Measurements from ENCODE around the gene TXNL4A. TPM values are rescaled to one million over a fixed set of nuclear protein-coding genes. Genes with fewer than 3 reads are reported as not detected.
"Not testable (repeated sequence)": the region's sequence is repeated elsewhere in the genome, so short reads cannot be mapped to it uniquely, and the experiment has no call there.

The TXNL4A gene, protein sequence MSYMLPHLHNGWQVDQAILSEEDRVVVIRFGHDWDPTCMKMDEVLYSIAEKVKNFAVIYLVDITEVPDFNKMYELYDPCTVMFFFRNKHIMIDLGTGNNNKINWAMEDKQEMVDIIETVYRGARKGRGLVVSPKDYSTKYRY
- total RNA-seq (ENCODE audit: insufficient read depth, low replicate concordance) = 39.2 TPM

DNA sequence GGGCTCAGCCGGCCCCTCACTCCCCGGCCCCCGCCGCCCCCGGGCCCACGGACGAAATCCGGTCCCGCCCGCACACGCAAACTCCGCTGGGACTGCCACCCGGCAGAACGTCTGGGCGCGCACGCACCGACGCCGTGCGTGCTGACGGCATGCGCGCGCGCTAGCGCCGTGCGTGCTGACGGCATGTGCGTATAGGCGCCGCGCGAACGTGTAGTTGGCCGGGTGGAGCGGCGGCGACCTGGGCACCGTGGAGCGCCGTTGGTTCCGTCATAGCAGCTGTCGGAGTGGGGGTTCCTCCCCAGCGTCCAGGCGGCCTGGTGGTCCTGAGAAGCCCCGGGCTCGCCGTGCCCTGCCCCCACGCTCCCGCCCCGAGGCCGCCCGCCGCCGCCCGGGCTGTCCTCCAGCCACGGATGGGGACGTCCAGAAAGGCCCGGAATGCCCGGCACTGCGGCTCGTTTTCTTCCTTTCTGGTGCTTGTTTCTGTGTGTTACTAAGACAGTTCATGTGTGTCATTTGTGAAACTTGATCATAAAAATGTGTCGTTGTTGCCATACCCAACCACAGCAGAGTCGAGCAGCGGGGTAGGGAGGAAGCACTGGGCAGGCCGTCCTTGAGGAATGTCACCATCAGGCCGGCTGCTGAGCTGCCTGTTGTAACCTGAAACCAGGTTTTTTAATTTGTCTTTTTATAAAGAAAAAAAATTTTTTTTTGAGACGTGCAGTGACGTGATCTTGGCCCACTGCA, at the start of gene TXNL4A:
TXNL4A (minus strand) TSS at position 113 of the 744 bp plus-strand sequence. CDS start 171 bp downstream, outside the sequence.
- peak; percentile 90 for DNase-seq (ENCODE audit: low spot score)

DNA sequence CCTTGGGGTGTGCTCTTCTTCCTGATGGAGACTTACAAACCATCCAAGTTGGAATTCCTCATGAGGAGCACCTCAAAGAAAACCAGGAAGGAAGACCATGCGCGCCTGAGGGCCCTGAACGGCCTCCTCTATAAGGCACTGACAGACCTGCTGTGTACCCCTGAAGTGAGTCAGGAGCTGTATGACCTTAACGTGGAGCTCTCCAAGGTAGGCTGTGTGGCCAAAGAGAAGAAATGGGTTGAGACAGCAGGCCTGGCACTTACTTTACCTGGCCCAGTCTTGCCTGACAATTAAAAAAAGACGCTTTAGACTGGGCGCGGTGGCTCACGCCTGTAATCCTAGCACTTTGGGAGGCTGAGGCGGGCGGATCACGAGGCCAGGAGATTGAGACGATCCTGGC, 48.9 kb upstream of the TXNL4A start:
- no peak for DNase-seq (ENCODE audit: low spot score)

DNA sequence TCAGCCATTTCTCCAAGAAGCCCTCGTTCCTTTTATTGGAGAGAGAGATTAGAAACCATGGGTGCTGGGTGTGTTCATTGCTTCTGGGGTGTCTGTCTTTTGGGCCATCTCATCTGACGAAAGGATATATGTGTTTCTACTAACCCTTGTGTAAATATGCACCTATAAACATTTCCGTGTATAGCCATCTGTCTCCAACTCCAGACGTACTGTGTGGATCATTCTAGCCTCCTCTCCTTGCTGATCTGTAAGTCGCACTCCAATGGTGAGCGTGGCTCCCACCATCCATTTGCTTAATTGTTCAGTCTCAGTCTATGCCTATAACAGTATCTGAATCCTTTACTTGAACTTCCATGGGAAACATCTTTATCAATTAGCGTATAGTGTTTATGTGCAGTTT, 47.6 kb upstream of the TXNL4A start:
- DNase-seq (ENCODE audit: low spot score) = no peak

DNA sequence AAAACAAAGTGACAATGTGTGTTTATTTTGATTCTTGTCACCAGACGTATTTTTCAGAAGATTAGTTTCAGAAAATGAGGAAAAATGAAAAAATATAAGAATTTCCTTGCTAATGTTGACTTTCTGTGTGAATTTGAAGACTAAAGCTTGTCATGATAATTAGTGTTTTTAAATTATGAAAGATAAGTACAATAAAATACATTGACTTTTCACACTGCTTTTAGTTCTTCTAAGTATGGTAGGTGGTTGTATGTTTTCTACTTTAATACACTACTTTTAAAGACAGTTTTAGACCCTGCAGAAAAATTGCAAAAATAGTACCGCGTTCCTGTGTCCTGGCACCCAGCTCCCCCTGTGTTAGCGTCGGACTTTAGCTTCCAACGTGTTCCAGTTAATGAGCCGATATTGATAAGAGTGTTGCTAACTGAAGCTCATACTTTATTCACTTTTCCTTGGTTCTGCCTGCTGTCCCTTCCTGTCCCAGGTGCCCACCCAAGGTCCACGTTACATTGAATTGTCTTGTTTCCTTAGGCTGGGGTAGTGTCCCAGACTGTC, 46.6 kb upstream of the TXNL4A start:
- peak; percentile 10 for DNase-seq (ENCODE audit: low spot score)

DNA sequence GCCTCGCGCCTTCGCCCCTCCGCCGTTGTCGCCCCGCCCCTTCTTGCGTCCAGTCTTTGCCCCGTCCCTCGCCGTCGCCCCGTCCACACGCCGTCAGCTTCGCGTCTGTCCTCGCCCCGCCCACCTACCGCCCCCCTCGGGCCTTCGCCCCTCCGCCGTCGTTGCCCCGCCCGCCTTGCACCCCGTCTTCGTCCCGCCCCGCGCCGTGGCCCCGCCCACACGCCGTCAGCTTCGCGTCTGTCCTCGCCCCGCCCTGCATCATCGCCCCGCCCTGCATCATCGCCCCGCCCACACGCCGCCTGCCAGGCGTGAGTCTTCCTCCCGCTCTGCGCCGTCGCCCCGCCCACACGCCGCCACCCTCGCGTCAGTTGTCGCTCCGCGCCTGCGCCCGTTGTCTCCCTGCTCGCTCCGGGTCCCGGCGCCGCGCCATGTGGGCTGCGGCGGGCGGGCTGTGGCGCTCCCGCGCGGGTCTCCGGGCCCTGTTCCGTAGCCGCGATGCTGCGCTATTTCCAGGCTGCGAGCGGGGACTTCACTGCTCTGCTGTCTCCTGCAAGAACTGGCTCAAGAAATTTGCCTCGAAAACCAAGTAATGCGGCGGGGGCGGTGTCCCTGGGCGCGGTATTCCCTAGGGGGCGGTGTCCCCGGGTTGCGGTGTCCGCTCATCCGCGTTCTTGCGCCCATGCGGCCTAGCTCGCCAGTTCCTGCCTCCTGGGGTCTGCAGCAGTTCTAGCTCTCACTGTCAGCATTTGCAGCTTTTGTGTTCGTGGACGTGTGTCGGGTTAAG, 45.9 kb upstream of the TXNL4A start, which contains the start of gene RBFA:
RBFA (plus strand) TSS at position 367 of the 784 bp plus-strand sequence; CDS start at position 429, 62 bp downstream.
- DNase-seq (ENCODE audit: low spot score) = peak; percentile 99

DNA sequence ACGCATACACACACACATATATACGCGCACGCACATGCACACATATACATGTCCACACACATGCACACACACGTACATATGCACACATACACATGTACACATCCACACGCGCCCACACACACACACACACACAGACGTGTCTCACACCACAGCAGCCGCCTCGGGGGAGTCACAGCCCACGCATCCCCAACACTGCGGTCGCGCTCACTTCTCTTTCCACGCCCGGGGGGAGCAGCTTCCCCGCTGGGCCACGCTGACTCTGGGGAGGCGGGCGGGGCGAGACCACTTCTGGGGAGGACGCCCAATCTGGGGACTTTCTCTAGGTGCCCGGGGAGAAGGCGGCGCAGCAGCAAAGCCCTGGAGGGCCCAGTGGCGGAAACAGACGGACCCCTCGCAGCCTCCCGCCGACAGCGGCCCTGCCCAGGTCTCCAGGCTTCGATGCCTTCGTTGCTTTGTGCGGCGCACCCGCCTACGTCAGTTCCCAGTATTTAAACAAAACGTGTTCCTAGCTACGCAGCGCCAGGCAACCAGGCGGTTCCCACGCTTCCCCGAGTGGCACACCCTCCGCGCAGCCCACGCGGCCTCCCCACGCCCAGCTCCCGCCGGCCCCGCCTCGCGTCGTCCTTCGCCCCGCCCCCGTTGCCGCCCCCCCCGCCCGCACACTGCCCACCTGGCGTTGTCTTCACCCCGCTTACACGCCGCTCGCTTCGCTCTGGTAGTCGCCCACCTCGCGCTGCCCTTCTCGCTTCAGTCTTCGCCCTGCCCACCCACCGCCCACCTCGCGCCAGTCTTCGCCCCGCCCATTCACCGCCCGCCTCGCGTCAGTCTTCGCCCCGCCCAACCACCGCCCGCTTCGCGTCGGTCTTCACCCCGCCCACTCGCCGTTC, 45.1 kb upstream of the TXNL4A start:
- no peak for DNase-seq (ENCODE audit: low spot score)

DNA sequence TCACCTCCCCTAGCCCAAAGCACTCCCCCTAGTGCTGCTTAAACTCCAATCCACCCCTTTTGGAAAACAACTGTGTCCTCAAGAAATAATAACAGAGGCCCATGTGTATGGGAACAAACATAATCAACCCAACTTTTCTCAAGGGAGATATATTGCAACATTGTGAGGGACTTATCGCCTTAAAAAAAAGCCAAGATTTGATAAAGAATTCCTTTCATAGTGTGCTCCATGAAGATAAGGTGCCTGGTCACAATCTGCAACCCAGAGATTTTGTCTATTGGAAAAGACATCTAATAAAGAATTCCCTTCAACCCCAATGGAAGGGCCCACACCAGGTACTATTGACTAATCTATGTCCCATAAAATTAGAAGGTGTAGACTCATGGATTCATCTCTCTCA, 41.3 kb upstream of the TXNL4A start:
- DNase-seq (ENCODE audit: low spot score) = no peak

DNA sequence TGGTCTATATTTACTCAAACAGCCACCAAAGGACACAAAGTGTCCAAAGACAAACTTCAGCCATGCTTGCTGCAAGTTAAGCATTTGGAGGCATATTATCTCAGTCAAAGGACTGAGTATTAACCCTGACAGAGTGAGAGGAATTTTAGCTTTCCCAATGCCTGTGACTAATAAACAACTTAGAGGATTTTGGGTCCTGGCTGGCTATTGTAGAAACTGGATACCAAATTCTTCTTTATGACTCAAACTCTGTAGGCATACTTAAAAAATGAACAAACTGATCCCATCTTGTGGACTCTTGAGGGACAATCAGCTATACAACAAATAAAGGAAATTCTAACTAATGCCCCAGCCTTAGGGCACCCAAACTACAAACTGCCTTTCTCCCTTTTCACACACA, 39.4 kb upstream of the TXNL4A start:
- not testable (repeated sequence) for DNase-seq (ENCODE audit: low spot score)

DNA sequence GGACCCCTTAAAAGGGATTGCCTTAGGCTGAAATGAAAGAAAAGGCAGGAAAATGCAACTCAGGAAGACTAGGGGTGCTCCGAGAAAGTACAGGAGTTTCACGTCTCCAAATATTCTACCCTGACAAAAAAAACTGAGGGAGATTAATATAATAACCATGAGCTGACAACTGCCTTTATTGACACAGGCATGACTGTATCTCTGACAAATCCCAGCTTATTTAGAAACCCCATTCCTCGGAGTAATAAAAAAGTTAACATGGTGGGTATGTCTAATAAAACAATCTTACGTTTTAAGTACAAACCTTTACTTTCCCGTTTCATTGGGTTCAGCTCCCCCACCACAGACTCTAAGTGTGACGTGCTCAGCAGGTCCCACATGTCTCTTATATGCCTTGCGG, 38.0 kb upstream of the TXNL4A start:
- no peak for DNase-seq (ENCODE audit: low spot score)

DNA sequence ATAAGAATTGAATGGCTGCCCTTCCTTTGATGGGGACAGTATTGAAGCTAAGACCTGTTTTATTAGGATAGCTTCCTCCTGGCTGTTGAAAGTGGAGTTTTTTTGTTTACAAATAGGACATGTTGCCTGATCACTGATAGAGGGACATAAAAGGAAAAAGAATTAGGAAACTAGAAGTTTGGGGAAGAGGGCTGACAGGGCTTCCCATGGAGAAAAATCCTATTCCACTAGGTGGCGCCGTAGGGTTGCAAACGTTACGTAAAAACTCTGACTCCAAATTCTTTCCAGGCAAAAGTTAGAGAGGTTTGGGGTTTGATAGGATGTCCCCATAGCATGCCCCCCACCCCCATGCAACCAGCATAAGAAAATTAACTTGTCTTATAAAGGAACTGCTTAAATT, 34.8 kb upstream of the TXNL4A start:
- no peak for DNase-seq (ENCODE audit: low spot score)

DNA sequence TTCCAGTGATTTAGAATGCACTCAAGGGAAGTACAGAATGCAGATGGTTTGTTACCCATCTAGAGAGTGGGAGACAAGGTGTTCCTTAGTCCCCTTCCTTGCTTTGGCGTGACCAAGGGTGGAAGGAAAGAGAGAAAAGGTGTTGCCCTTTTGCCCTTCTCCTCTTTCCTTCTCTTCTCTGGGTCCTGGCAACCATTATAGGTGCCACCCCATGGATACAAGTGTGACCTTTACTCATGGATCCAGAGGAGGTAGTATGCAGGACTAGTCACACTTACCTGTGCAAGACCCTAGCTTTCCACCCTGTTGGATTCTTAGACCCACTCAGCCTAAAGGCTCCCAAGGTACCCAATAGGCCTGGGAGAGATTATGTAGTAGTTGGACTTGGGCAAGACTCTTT, 34.2 kb upstream of the TXNL4A start:
- no peak for DNase-seq (ENCODE audit: low spot score)

DNA sequence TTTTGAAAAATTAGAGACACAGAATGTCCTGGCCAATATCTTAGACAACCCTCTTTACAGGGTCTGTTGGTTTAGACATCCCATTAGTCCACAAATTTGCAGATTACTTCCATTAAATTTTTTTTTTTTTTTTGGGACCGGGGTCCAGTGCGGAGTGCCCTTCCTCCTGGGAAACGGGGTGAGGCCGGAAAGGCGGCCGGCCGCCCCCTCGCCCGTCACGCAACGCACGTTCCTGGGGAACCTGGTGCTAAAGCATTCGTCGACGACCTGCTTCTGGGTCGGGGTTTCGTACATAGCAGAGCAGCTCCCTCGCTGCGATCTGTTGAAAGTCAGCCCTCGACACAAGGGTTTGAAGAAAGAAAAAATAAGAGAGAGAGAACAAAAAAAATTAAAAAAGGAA, 24.4 kb upstream of the TXNL4A start:
- DNase-seq (ENCODE audit: low spot score) = no peak

DNA sequence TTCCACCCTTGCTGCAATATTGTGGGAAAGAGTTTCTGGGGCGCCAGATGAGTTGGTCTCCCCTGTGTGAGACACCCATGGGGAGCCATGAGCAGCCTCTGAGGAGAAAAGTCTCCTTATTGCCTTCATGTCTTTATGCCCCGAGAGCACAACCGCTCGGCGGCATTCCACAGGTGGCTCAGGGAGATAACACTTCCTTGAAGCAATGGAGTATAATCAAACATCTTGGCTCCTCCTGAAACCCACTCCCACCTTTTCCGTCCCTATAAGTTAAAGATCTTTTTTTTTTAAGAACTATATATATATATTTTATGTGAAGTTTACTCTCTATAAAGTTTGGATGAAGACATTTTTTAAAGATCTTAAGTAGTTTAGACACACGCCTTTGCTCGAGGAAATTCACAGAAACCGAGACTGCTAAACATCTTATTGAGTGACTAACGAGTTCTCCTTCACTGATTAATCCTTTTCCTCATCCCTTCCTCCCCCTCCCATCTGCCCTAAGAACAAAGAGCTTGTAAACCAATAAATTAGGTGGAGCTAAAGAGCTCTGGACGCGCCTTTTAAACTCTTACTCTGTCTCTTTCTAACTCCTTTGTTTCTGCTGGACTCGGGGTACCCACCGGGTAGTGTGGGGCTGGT, 23.3 kb upstream of the TXNL4A start:
- not testable (repeated sequence) for DNase-seq (ENCODE audit: low spot score)

DNA sequence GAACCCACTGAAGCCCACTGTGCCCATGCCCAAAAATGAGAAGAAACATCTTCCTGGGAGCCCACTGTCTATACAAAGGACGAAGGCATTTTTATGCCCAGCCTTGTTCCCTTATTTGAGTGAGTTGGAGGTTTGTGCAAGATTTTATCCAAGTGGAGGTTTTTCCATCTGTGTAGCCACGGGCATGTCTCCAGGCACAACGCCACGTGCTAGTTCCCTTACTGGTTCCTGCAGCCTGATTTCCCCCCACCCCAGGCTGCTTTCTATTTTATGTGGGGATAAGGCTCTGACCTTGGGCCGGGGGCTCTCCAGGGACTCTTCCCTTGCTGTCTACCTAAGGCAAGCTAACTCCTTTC, 22.2 kb upstream of the TXNL4A start:
- DNase-seq (ENCODE audit: low spot score) = no peak

DNA sequence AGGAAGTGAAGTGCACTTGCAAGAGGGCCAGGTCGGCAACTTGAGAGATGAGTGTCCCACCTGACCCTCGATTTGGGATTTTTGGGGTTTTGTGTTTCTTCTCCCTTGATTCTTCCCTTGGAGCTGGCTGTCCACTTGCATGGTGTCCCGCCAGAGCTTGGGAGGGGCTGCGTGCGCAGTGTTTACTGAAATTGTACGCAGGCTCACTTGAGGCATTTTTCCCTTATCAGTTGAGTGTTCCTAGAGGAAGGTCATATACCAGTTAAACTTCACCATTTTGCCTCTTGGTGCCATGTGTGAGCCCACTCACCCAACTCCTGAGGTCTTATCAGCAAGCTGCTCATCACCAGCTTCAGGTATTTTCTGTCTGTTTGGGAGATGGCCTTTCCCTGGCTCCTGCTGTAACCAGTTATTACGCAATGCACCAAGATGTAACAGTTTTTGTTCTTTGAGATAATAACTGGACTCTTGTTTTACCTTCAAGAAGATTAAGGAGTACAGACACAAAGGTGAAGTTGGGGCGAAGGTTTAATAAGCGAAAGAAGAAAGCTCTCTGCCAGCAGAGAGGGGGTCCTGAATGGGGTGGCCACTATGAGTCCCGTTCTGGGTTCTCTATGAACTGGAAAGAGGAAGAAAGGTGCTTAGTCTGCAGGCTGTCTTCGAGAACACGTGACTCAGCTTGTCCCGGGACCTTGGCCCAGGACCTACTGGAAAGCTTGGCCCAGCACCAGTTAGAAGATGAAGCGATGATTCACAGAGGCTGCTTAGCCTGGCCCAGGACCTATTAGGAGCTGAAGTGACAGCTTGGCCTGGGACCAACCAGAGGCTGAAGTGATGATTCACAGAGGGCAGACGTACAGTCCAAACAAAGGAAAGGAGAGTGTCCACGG, 21.5 kb upstream of the TXNL4A start:
- DNase-seq (ENCODE audit: low spot score) = peak; percentile 20

DNA sequence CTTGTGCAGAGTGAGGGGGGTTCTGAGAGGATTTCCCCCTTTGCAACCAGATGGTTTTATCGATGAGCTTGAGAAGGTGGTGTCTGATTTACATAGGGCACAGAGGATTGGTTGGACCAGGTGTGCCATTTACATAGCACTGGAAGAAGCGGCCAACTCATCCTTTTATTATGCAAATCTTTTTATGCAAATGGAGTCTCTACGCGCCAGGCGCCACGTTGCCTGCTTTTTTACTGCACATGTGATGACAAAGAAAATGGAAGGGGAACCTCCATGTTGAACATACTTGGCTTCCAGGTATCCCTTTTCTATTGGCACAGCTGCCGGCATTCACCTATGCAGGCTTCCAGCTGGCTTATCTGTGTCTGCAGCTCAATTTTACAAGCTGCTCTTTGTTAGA, 18.4 kb upstream of the TXNL4A start:
- no peak for DNase-seq (ENCODE audit: low spot score)

DNA sequence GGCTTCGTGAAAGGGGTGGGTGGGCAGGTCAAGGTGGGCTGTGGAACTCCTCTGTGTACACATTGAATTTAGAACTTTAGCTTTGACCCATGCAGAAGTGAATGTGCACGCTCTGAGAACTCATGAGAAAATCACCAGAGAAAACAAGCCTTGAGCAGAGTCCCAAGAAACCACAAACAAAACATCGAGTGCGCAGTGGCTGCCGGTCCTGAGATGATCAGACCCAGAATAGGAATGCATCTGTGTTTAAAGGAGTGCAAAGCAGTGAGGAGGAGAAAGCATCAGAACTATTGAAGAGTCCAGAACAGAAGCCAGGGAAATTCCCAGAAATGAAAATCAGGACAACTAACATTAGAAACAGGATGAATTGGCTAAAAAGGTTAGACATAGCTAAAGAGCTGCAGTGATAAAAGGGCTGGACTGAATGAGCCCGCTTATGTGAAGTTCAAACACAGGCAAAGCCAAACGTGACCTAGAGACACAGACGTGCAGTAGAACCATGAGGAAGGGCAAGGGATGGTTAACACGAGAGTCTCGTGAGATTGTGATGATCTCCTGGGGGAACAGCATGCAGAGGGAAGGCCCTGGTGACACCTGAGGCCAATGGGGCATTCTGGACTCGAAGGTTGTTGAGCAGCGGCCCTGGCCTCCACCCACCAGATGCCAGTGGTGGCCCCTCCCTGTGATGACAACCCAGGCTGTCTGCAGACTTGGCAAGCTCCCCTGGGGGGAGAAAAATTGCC, 16.4 kb upstream of the TXNL4A start:
- no peak for DNase-seq (ENCODE audit: low spot score)

DNA sequence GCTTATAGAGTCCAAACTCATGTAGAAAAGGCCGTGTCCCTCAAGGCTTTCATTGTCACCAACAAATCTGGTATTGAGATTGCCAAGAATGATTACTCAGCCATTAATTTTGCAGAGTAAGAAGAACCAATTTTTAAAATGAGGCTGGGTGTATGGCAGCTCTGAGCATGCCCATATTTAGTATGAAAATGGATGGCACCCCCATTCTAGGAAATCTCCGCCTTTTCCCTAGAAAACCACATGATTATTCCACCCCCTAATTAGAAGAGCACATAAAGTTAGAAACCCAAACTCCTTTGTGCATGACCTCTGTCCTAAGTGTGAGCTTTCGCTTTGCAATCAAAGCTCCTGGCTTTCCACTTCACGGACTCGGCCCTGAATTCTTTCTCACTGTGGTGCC, 14.1 kb upstream of the TXNL4A start:
- no peak for DNase-seq (ENCODE audit: low spot score)

DNA sequence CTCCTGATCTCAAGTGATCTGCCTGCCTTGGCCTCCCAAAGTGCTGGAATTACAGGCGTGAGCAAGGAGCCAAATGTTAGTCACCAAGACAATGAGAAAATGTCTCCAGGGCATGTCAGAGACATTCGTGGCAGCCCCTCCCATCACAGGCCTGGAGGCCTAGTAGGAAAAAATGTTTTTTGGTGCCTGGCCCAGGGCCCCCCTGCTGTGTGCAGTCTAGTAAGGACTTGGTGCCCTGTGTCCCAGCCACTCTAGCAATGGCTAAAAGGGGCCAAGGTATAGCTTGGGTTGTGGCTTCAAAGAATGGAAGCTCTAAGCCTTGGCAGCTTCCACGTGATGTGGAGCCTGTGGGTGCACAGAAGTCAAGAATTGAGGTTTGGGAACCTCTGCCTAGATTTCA, 12.5 kb upstream of the TXNL4A start:
- DNase-seq (ENCODE audit: low spot score) = no peak

Data from umbilical cord (tissue), 2 donors.